H1 (cell line): ENCODE measurements around the gene TRABD. TPM values are rescaled to one million over a fixed set of nuclear protein-coding genes. Genes with fewer than 3 reads are reported as not detected.

Experiments
- CTCF ChIA-PET: fragments of 300-600 bp; sonication (Branson Sonifier 250); formaldehyde crosslinking; loops from one replicate; lab custom pipeline; 2021; ENCODE audit not compliant: partially characterized antibody; lab: Charles Lee
- POLR2A ChIA-PET: fragments of 300-600 bp; sonication (Branson Sonifier 250); formaldehyde crosslinking; loops from one replicate; lab custom pipeline; 2021; ENCODE audit warnings: inconsistent platforms; ENCODE audit not compliant: partially characterized antibody; lab: Charles Lee
- DNase-seq, 2 experiments: peaks; one replicate each; pipeline versions ENCODE4 v3.0.0 to v3.0.0-alpha.2; 2010 to 2022; ENCODE audit warnings: low spot score in 2 of 2, low read depth in 1 of 2, mixed read lengths in 1 of 2
- FAIRE-seq: peaks from 2 replicates; lab custom pipeline; 2011; peaks lifted over from hg19 to GRCh38; lab: Jason Lieb, UNC
- H2AFZ ChIP-seq: 2 replicates; pipeline ENCODE4 v1.8.1; 2012; ENCODE audit warnings: low read length, inconsistent platforms
- H2AK5ac ChIP-seq: 2 replicates; pipeline ENCODE4 v1.6.1; 2013; ENCODE audit warnings: low read depth, low read length
- H2BK120ac ChIP-seq: replicated peaks from 2 replicates; pipeline ENCODE3; 2013; ENCODE audit warnings: low read depth, low read length, inconsistent platforms
- H2BK12ac ChIP-seq: 2 replicates; pipeline ENCODE4 v1.6.1; 2013; ENCODE audit warnings: low read depth, low read length
- H2BK15ac ChIP-seq: 2 replicates; pipeline ENCODE4 v1.6.1; 2013; ENCODE audit warnings: low read length
- H2BK20ac ChIP-seq: 2 replicates; pipeline ENCODE4 v1.6.1; 2013; ENCODE audit warnings: low read length
- H2BK5ac ChIP-seq: 2 replicates; pipeline ENCODE4 v1.6.1; 2013; ENCODE audit warnings: low read depth, low read length
- H3K14ac ChIP-seq: 2 replicates; pipeline ENCODE4 v1.6.1; 2013; ENCODE audit warnings: inconsistent platforms; ENCODE audit not compliant: insufficient read length
- H3K18ac ChIP-seq: 2 replicates; pipeline ENCODE4 v1.6.1; 2013; ENCODE audit warnings: low read length; ENCODE audit errors: extremely low read depth
- H3K23ac ChIP-seq: 2 replicates; pipeline ENCODE4 v1.6.1; 2013; ENCODE audit warnings: inconsistent platforms; ENCODE audit not compliant: insufficient read length
- H3K23me2 ChIP-seq: 2 replicates; pipeline ENCODE4 v1.6.1; 2013; ENCODE audit warnings: low read depth, low read length
- H3K27ac ChIP-seq: 2 replicates; pipeline ENCODE4 v1.6.1; 2011; ENCODE audit warnings: low read depth, low read length, inconsistent platforms
- H3K27me3 ChIP-seq, 4 experiments: replicated peaks in 1 of 4; 1 replicate in 1 of 4; 2 replicates in 3 of 4; pipeline versions ENCODE4 v1.6.1 to v1.8.1; 2011 to 2013; ENCODE audit warnings: low read length in 3 of 4, mild to moderate bottlenecking in 3 of 4, inconsistent platforms in 2 of 4, mixed read lengths in 2 of 4, moderate library complexity in 1 of 4; ENCODE audit not compliant: control insufficient read depth in 3 of 4, insufficient read depth in 3 of 4; ENCODE audit errors: extremely low read depth in 1 of 4
- H3K36me3 ChIP-seq, 4 experiments: 2 replicates each; pipeline versions ENCODE4 v1.6.1 to v1.8.1; 2011 to 2013; ENCODE audit warnings: mild to moderate bottlenecking in 4 of 4, low read length in 3 of 4, moderate library complexity in 2 of 4, control low read depth in 1 of 4, inconsistent platforms in 1 of 4; ENCODE audit not compliant: insufficient read depth in 4 of 4, control insufficient read depth in 2 of 4
- H3K4ac ChIP-seq: replicated peaks from 2 replicates; pipeline ENCODE3; 2013; ENCODE audit warnings: low read length, low read depth, mixed read lengths, inconsistent platforms; ENCODE audit not compliant: insufficient read length
- H3K4me1 ChIP-seq, 4 experiments: replicated peaks in 1 of 4; 1 replicate in 1 of 4; 2 replicates in 3 of 4; pipeline versions ENCODE4 v1.6.1 to v1.8.1; 2011 to 2013; ENCODE audit warnings: low read length in 3 of 4, inconsistent platforms in 2 of 4, mixed read lengths in 1 of 4; ENCODE audit not compliant: insufficient read depth in 4 of 4, control insufficient read depth in 3 of 4
- H3K4me2 ChIP-seq, 2 experiments: 2 replicates each; pipeline versions ENCODE4 v1.6.1 to v1.8.1; 2011 to 2013; ENCODE audit warnings: low read depth in 2 of 2, low read length in 2 of 2, control low read depth in 1 of 2, inconsistent platforms in 1 of 2, mild to moderate bottlenecking in 1 of 2; ENCODE audit not compliant: insufficient read depth in 1 of 2
- H3K4me3 ChIP-seq, 4 experiments: fragments of 200-600, 300-600 bp in 1 of 4; sonication (generic), shearing (Covaris generic), sonication (Bioruptor Twin) in 1 of 4; 2 replicates each; pipeline versions ENCODE4 v1.5.1 to v1.8.1; 2011 to 2016; ENCODE audit warnings: low read length in 4 of 4, low read depth in 3 of 4, control low read depth in 2 of 4, inconsistent platforms in 2 of 4, mild to moderate bottlenecking in 2 of 4, mixed read lengths in 1 of 4, moderate library complexity in 1 of 4; ENCODE audit not compliant: insufficient read depth in 2 of 4; ENCODE audit errors: extremely low read depth in 1 of 4
- H3K56ac ChIP-seq: replicated peaks from 2 replicates; pipeline ENCODE3; 2013; ENCODE audit warnings: low read depth, mild to moderate bottlenecking, mixed read lengths, low read length, inconsistent platforms; ENCODE audit not compliant: insufficient read length
- H3K79me1 ChIP-seq: 2 replicates; pipeline ENCODE4 v1.6.1; 2013; ENCODE audit warnings: low read depth, low read length, control low read depth
- H3K79me2 ChIP-seq, 2 experiments: 2 replicates each; pipeline versions ENCODE4 v1.6.1 to v1.8.1; 2012 to 2013; ENCODE audit warnings: low read length in 2 of 2, mild to moderate bottlenecking in 2 of 2, inconsistent platforms in 1 of 2; ENCODE audit not compliant: insufficient read depth in 2 of 2, control insufficient read depth in 1 of 2
- H3K9ac ChIP-seq, 4 experiments: replicated peaks in 1 of 4; 1 replicate in 1 of 4; 2 replicates in 3 of 4; pipeline versions ENCODE4 v1.6.1 to v1.8.1; 2011 to 2013; ENCODE audit warnings: low read depth in 3 of 4, low read length in 3 of 4, control low read depth in 2 of 4, mild to moderate bottlenecking in 2 of 4, moderate library complexity in 2 of 4, inconsistent platforms in 1 of 4; ENCODE audit errors: extremely low read depth in 1 of 4
- H3K9me3 ChIP-seq, 2 experiments: 2 replicates each; pipeline versions ENCODE4 v1.6.1 to v1.8.1; 2012 to 2013; ENCODE audit warnings: mild to moderate bottlenecking in 2 of 2, moderate library complexity in 2 of 2, control low read depth in 1 of 2, inconsistent platforms in 1 of 2, low read depth in 1 of 2, low read length in 1 of 2, mixed read lengths in 1 of 2; ENCODE audit not compliant: insufficient read depth in 2 of 2
- H4K20me1 ChIP-seq, 2 experiments: replicated peaks in 1 of 2; 2 replicates each; pipeline versions ENCODE3 to v1.8.1; 2011 to 2013; ENCODE audit warnings: inconsistent platforms in 2 of 2, low read length in 2 of 2, mild to moderate bottlenecking in 1 of 2; ENCODE audit not compliant: insufficient read depth in 2 of 2, control insufficient read depth in 1 of 2
- H4K5ac ChIP-seq: 2 replicates; pipeline ENCODE4 v1.6.1; 2013; ENCODE audit warnings: low read length, low read depth, mixed read lengths, inconsistent platforms; ENCODE audit not compliant: insufficient read length
- H4K8ac ChIP-seq: 2 replicates; pipeline ENCODE4 v1.8.0; 2013; ENCODE audit warnings: mild to moderate bottlenecking, moderate library complexity, low read length, inconsistent platforms; ENCODE audit not compliant: insufficient read depth; ENCODE audit errors: extremely low read depth
- H4K91ac ChIP-seq: replicated peaks from 2 replicates; pipeline ENCODE3; 2013; ENCODE audit warnings: low read length, mixed read lengths, inconsistent platforms; ENCODE audit not compliant: insufficient read length
- JUN ChIP-seq: IDR thresholded peaks from 2 replicates; pipeline ENCODE4 v1.6.1; 2011; ENCODE audit warnings: low read depth, mild to moderate bottlenecking, improper control_type of control experiment, low read length
- SIN3A ChIP-seq, 2 experiments: IDR thresholded peaks in 1 of 2; conservative IDR thresholded peaks in 1 of 2; 2 replicates each; pipeline ENCODE4 v1.6.1; 2011 to 2012; ENCODE audit warnings: low read length in 2 of 2, improper control_type of control experiment in 1 of 2, low read depth in 1 of 2, mild to moderate bottlenecking in 1 of 2
- WGBS, 2 experiments: shearing (Covaris generic) in 1 of 2; methylation state at CpG; one replicate each; pipeline versions ENCODE4 v1.1.6 to v1.1.7; 2013 to 2015; ENCODE audit warnings: low lambda C conversion rate in 2 of 2, mixed read lengths in 2 of 2, inconsistent platforms in 1 of 2, low coverage in 1 of 2, missing lambda C conversion rate in 1 of 2; ENCODE audit not compliant: insufficient replicate concordance in 2 of 2, insufficient coverage in 1 of 2, insufficient read length in 1 of 2; ENCODE audit errors: extremely low coverage in 1 of 2, missing lambda C conversion rate in 1 of 2; 5-methylcytosine and 5-hydroxymethylcytosine counted together
- polyA plus RNA-seq, 7 experiments: library from polyadenylated mRNA; depleted of rRNA in 3 of 7; stranded (reverse) in 5 of 7; unstranded in 2 of 7; fragments of >200 nt in 5 of 7; fragments of 200-250 nt in 2 of 7; gene quantifications; 1 replicate in 5 of 7; 2 replicates in 1 of 7; 4 replicates in 1 of 7; pipeline versions ENCODE4 v1.2.1 to v1.2.3, GENCODE V29; 2011 to 2013; ENCODE audit warnings: missing spikeins in 2 of 7, mixed read lengths in 2 of 7
- total RNA-seq: library from RNA; stranded (reverse); fragmentation: NEBNext Ultra II Directional; extraction: Animal tissue kit (Norgen Biotek cat#: 25700); gene quantifications from 2 replicates; pipeline ENCODE4 v1.2.1, GENCODE V29; 2021

TRABD gene
- total and polyA plus RNA-seq, 2 of the 8 experiments (the other 6 are each of a cell fraction or from before 2014, with no cell fraction given): 44.2 to 57.5 TPM

DNA sequence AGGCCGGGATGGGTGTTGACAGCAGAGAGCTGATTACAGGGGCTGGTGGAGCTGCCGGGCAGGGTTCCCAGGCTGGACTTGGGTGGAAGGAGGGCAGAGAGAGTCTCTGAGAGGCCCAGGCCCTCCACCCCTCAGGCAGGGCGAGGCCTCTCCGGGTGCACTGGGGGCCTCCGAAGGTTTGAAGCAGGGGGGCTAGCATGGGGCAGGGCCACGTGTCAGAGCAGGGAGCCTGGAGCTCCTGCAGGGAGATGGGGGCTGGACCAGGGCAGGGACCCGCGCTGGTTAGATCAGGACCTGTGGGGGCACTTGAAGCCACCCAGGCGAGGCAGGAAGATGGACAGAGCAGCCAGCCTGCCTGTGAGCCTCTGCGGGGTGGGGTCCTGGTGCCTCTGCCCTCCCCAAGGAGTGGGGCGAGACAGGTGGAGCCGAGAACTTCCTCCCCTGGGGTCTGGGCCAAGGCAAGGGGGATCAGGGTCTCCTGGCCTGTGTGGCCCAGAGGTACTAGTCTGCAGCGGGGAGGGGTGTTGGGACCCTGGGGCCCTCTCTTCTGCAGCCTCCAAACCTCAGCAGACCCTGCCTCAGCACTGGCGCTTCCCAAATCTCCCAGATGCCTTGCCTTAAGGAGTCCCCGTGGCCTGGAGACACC is 14.3 kb upstream of the TRABD start:
- no peak overlapping the region for H2BK20ac ChIP-seq
- no peak overlapping the region for H3K9ac ChIP-seq
- H4K20me1 ChIP-seq: peaks cover 0 to 3% of the 10 kb centered on the region in 2 experiments
- peak overlapping the region; percentile 65 to 93 for H3K4me2 ChIP-seq
- no peak for DNase-seq
- 0 out of 2 replicates have a peak overlapping the region, but pooled peaks have one; percentile 50 for H2BK12ac ChIP-seq
- no peak overlapping the region for H3K14ac ChIP-seq
- no peak overlapping the region for H2AFZ ChIP-seq
- TF ChIP-seq JUN: no peak
- TF ChIP-seq SIN3A (conservative IDR thresholded peaks at IDR 0.05 in 1 of 2, IDR thresholded peaks at IDR 0.05 in 1 of 2; ENCODE audit: low read depth in 1 of 2, low read length in 2 of 2): 0 out of 4 replicates have a peak, but pooled peaks of 1 of the 2 experiments have one; percentile 15
- no peak overlapping the region for H2BK120ac ChIP-seq
- H2BK15ac ChIP-seq: peak overlapping the region; percentile 46; the same call in 1 of the 2 replicates
- H3K23me2 ChIP-seq: peaks cover 5% of the 10 kb centered on the region; the same call in 1 of the 2 replicates
- no peak overlapping the region for H3K56ac ChIP-seq
- 79% methylated on average over 15 of the region's 15 CpGs; no CpG with 5 or more reads in 1 of the 2 experiments for WGBS, 2 experiments
- H3K4me3 ChIP-seq: peak overlapping the region; percentile 47 to 67 (median 50); a peak in 7 of 8 replicates
- H3K79me2 ChIP-seq: no peaks in the 10 kb centered on the region
- no peak overlapping the region for H3K27ac ChIP-seq
- H4K91ac ChIP-seq: no peak overlapping the region
- 0 out of 2 replicates have a peak overlapping the region, but pooled peaks have one; percentile 39 for H2AK5ac ChIP-seq
- no peak overlapping the region for H3K4ac ChIP-seq
- H3K27me3 ChIP-seq: peaks cover 4 to 25% (median 16%) of the 10 kb centered on the region in 4 experiments
- no peak overlapping the region for H3K23ac ChIP-seq
- CTCF ChIA-PET: interaction anchor here (0.6 to 2.4 kb wide), 6 partner anchors 13 to 449 kb away, joined by 3 to 9 read pairs (median 5); no protein-coding TSS in a partner anchor
- H3K18ac ChIP-seq: no peak overlapping the region
- H4K5ac ChIP-seq: no peak overlapping the region
- H3K4me1 ChIP-seq: peaks cover 0 to 9% (median 0%) of the 10 kb centered on the region in 4 experiments; a peak in 2 of 7 replicates
- H2BK5ac ChIP-seq: no peak overlapping the region
- POLR2A ChIA-PET: interaction anchor here (0.5 to 1.5 kb wide), 6 partner anchors 13 to 141 kb away, joined by 3 to 4 read pairs (median 4); no protein-coding TSS in a partner anchor
- FAIRE-seq: no peak
- H4K8ac ChIP-seq: no peak overlapping the region
- H3K36me3 ChIP-seq: no peaks in the 10 kb centered on the region
- peaks cover 0 to 2% of the 10 kb centered on the region in 2 experiments; a peak in 1 of 4 replicates for H3K9me3 ChIP-seq
- H3K79me1 ChIP-seq: no peaks in the 10 kb centered on the region
